HG03460 (cell line): ENCODE data around the gene ARHGEF4.

Experiments
- ATAC-seq: cut with Tn5 transposase; IDR thresholded peaks from one replicate; pipeline ENCODE4 v1.9.1; 2021; ENCODE audit not compliant: unreplicated experiment

Gene ARHGEF4

GRCh38 chr2:131035112-131035825 lies 198.6 kb downstream of the ARHGEF4 start:
- no peak for ATAC-seq

GRCh38 chr2:131035826-131036231 lies 199.1 kb downstream of the ARHGEF4 start:
- ATAC-seq: no peak

- no peak for ATAC-seq
Measured at GRCh38 chr2:131036269-131036668, 199.6 kb downstream of the ARHGEF4 start.

GRCh38 chr2:131036696-131037397 lies 200.1 kb downstream of the ARHGEF4 start:
- no peak for ATAC-seq

GRCh38 chr2:131037398-131038257 lies 200.9 kb downstream of the ARHGEF4 start:
- no peak for ATAC-seq

- no peak for ATAC-seq
Measured at GRCh38 chr2:131038258-131039100, 201.8 kb downstream of the ARHGEF4 start.

GRCh38 chr2:131039101-131039440 lies 202.4 kb downstream of the ARHGEF4 start:
- no peak for ATAC-seq

- ATAC-seq: no peak
Measured at GRCh38 chr2:131039535-131039907, 202.8 kb downstream of the ARHGEF4 start.

- ATAC-seq: no peak
Measured at GRCh38 chr2:131039908-131040660, 203.4 kb downstream of the ARHGEF4 start.

GRCh38 chr2:131040661-131041401 lies 204.1 kb downstream of the ARHGEF4 start:
- ATAC-seq: no peak

GRCh38 chr2:131041402-131042147 lies 204.9 kb downstream of the ARHGEF4 start:
- no peak for ATAC-seq

- no peak for ATAC-seq
Measured at GRCh38 chr2:131042148-131042775, 205.5 kb downstream of the ARHGEF4 start.

GRCh38 chr2:131043199-131044074 lies 206.7 kb downstream of the ARHGEF4 start:
- no peak for ATAC-seq

GRCh38 chr2:131044075-131044756 lies 207.5 kb downstream of the ARHGEF4 start:
- ATAC-seq: no peak

- ATAC-seq: no peak
Measured at GRCh38 chr2:131044757-131045150, 208.0 kb downstream of the ARHGEF4 start.

GRCh38 chr2:131045286-131046027 lies 208.7 kb downstream of the ARHGEF4 start:
- no peak for ATAC-seq
